A549 (cell line): ENCODE data around the gene ZNF628.

Experiments used
- BHLHE40 ChIP-seq: IDR thresholded peaks from 2 replicates; pipeline ENCODE4 v1.6.1; 2012; ENCODE audit warnings: low read depth, low read length, inconsistent platforms
- CHD2 ChIP-seq: fragments of 150-350 bp; IDR thresholded peaks from 2 replicates; pipeline ENCODE4 v1.6.1; 2014; ENCODE audit warnings: low read length; ENCODE audit not compliant: partially characterized antibody
- CHD4 ChIP-seq: fragments of 200-600 bp; sonication (generic); IDR thresholded peaks from 2 replicates; pipeline ENCODE4 v1.6.1; 2016; ENCODE audit warnings: antibody characterized with exemption, mild to moderate bottlenecking, borderline replicate concordance
- CTCF ChIP-seq: fragments of >200 bp; sonication (Bioruptor Twin); formaldehyde crosslinking; IDR thresholded peaks from 3 replicates; pipeline ENCODE4 v1.5.1; 2016
- GATA3 ChIP-seq: IDR thresholded peaks from 2 replicates; pipeline ENCODE4 v1.6.1; 2012; ENCODE audit warnings: borderline replicate concordance
- MAFK ChIP-seq: fragments of 450-650 bp; IDR thresholded peaks from 2 replicates; pipeline ENCODE4 v1.6.1; 2014; ENCODE audit not compliant: partially characterized antibody
- PBX3 ChIP-seq: IDR thresholded peaks from 2 replicates; pipeline ENCODE4 v1.6.1; 2012
- POLR2A ChIP-seq: IDR thresholded peaks from 2 replicates; pipeline ENCODE4 v1.6.1; 2012; ENCODE audit warnings: mild to moderate bottlenecking, low read length
- REST ChIP-seq: fragments of 200-600 bp; sonication (generic); IDR thresholded peaks from 2 replicates; pipeline ENCODE4 v1.6.1; 2016; ENCODE audit warnings: antibody characterized with exemption, mild to moderate bottlenecking, moderate library complexity
- RNF2 ChIP-seq: fragments of 200-600 bp; sonication (generic); IDR thresholded peaks from 2 replicates; pipeline ENCODE4 v1.6.1; 2016; ENCODE audit warnings: low read depth, mild to moderate bottlenecking, antibody characterized with exemption, moderate library complexity, borderline replicate concordance
- SMC3 ChIP-seq: fragments of >200 bp; sonication (Bioruptor Twin); formaldehyde crosslinking; IDR thresholded peaks from 3 replicates; pipeline ENCODE4 v1.6.1; 2018; ENCODE audit warnings: inconsistent platforms

- TF ChIP-seq CTCF, result no peak
- TF ChIP-seq GATA3, result no peak
- no peak for TF ChIP-seq PBX3
- no peak for TF ChIP-seq REST
- no peak for TF ChIP-seq SMC3
- no peak for TF ChIP-seq CHD2
- no peak for TF ChIP-seq POLR2A
- no peak for TF ChIP-seq MAFK
- no peak for TF ChIP-seq BHLHE40
- no peak for TF ChIP-seq RNF2
- no peak for TF ChIP-seq CHD4
These were observed 26.9 kb upstream of the ZNF628 start for GRCh38 chr19:55449469-55449868.
